ENCODE results near the gene ABHD16A. TPM values are rescaled to one million over a fixed set of nuclear protein-coding genes. Genes with fewer than 3 reads are reported as not detected.

Gene ABHD16A
- total and polyA plus RNA-seq, 2 donors (not counting 3 experiments of a cell fraction or from before 2014, with no cell fraction given) = 48.9 to 60.3 TPM

DNA sequence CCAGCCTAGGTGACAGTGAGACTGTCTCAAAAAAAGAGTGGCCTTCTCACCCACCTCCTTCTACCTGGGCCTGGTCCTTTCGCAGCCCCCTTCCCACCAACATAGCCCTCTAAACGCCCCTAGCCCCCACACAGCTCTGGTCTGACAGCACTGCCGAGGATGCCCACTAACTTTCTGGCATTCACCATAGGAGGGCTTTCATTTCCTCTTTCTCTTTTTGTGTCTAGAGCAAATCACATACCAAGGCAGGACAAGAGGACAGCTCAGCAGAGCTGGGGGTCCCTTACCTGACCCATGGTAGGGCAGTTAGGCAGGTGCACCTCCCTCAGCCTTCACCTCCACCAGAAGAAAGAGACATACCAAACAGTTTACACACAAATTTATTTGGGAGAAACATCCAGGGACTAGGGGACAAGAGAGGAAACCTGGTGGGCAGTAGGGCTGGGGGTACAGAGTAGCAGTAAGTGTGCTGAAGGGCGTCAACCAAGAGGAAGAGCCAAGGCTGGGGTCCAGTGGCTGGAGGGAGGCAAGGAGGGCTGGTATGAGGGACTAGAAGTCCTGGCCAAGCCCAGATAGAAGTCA, 26.7 kb downstream of the ABHD16A start:
- Histone ChIP-seq H3K4me1 (ENCODE audit: control insufficient read depth, extremely low read depth, insufficient read depth, low read length) (peaks cover 5% of the 10 kb centered on the region), H3K9me1 (replicated peaks; ENCODE audit: control insufficient read depth, extremely low read depth, insufficient read depth, low read length) (no peaks in the 10 kb centered on the region), H3K27me3 (ENCODE audit: control insufficient read depth in 2 of 2, insufficient read depth in 2 of 2, low read length in 2 of 2) (no peaks in the 10 kb centered on the region), H3K4me3 (replicated peaks in 1 of 3; ENCODE audit: insufficient read depth in 1 of 3, low read depth in 1 of 3, low read length in 3 of 3) (no peak overlapping the region), H3K27ac (ENCODE audit: insufficient read depth, low read depth, low read length) (no peak overlapping the region), H4K20me1 (replicated peaks; ENCODE audit: control insufficient read depth, extremely low read depth, insufficient read depth, low read length) (no peaks in the 10 kb centered on the region), H2AFZ (ENCODE audit: low read depth, low read length) (no peak overlapping the region), H3K9me3 (replicated peaks; ENCODE audit: control insufficient read depth, insufficient read depth, low read length) (no peaks in the 10 kb centered on the region), H3K9ac (replicated peaks; ENCODE audit: extremely low read depth, insufficient read depth, low read length) (no peak overlapping the region), H3K79me2 (ENCODE audit: control insufficient read depth, insufficient read depth, low read length) (no peaks in the 10 kb centered on the region), H3K4me2 (ENCODE audit: insufficient read depth, low read length) (no peak overlapping the region), H3K36me3 (ENCODE audit: control insufficient read depth in 2 of 2, extremely low read depth in 1 of 2, insufficient read depth in 2 of 2, low read length in 2 of 2) (peaks cover 5 to 16% of the 10 kb centered on the region in 2 experiments)
- ChIA-PET CTCF (no interaction called here), POLR2A (no interaction called here)
- no TSS peak for BruUV-seq (replicated peaks)
- DNase-seq (ENCODE audit: low read depth, low spot score) (no peak), FAIRE-seq (no peak)
- dilution Hi-C loops (cut with MboI; ENCODE audit: extremely low pct_ligation_motif_present, low sequenced_read_pairs) (no loop called here), intact Hi-C loops (cut with micrococcal nuclease) (no loop called here)
- no peak for TF ChIP-seq GATA2 (IDR thresholded peaks at IDR 0.05; ENCODE audit: insufficient read depth, insufficient read length, low read depth, low read length)
- TF ChIP-seq POLR2AphosphoS5 (IDR thresholded peaks at IDR 0.05; ENCODE audit: insufficient read depth, low read depth, low read length) = no peak
- TF ChIP-seq, protein P1, sequence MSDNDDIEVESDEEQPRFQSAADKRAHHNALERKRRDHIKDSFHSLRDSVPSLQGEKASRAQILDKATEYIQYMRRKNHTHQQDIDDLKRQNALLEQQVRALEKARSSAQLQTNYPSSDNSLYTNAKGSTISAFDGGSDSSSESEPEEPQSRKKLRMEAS (IDR thresholded peaks at IDR 0.05; ENCODE audit: insufficient read depth, insufficient read length) = no peak
- TF ChIP-seq JUN (IDR thresholded peaks at IDR 0.05; ENCODE audit: borderline replicate concordance, insufficient read depth, insufficient read length, low read depth) = no peak
- TF ChIP-seq EZH2 (IDR thresholded peaks at IDR 0.05; ENCODE audit: borderline replicate concordance, low read depth, low read length, severe bottlenecking) = no peak

DNA sequence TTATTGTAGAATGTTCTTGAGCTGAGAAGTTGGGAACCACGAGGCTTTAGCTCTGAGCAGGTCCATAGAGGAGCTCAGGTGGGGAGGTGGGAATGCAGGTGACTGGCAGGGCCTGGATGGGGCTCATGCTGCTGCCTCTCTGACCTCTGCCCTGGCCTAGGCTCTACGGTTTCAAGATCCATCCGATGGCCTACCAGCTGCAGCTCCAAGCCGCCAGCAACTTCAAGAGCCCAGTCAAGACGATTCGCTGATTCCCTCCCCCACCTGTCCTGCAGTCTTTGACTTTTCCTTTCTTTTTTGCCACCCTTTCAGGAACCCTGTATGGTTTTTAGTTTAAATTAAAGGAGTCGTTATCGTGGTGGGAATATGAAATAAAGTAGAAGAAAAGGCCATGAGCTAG, 33.4 kb downstream of the ABHD16A start, which contains the start of gene LY6G5B:
Gene LY6G5B (plus strand): TSS at position 301 of the 400 bp plus-strand sequence. CDS start 975 bp downstream, outside the sequence.
- Histone ChIP-seq H3K27me3 (ENCODE audit: control insufficient read depth in 2 of 2, insufficient read depth in 2 of 2, low read length in 2 of 2) (no peaks in the 10 kb centered on the region), H3K79me2 (ENCODE audit: control insufficient read depth, insufficient read depth, low read length) (peaks cover 26% of the 10 kb centered on the region), H3K4me1 (ENCODE audit: control insufficient read depth, extremely low read depth, insufficient read depth, low read length) (peaks cover 9% of the 10 kb centered on the region), H3K9ac (replicated peaks; ENCODE audit: extremely low read depth, insufficient read depth, low read length) (no peak within 1 kb of the TSS), H4K20me1 (replicated peaks; ENCODE audit: control insufficient read depth, extremely low read depth, insufficient read depth, low read length) (no peaks in the 10 kb centered on the region), H3K27ac (ENCODE audit: insufficient read depth, low read depth, low read length) (no peak within 1 kb of the TSS), H3K4me2 (ENCODE audit: insufficient read depth, low read length) (no peak within 1 kb of the TSS), H3K4me3 (replicated peaks in 1 of 3; ENCODE audit: insufficient read depth in 1 of 3, low read depth in 1 of 3, low read length in 3 of 3) (no peak within 1 kb of the TSS), H3K9me1 (replicated peaks; ENCODE audit: control insufficient read depth, extremely low read depth, insufficient read depth, low read length) (no peaks in the 10 kb centered on the region), H3K36me3 (ENCODE audit: control insufficient read depth in 2 of 2, extremely low read depth in 1 of 2, insufficient read depth in 2 of 2, low read length in 2 of 2) (peaks cover 29 to 47% of the 10 kb centered on the region in 2 experiments), H3K9me3 (replicated peaks; ENCODE audit: control insufficient read depth, insufficient read depth, low read length) (no peaks in the 10 kb centered on the region), H2AFZ (ENCODE audit: low read depth, low read length) (no peak within 1 kb of the TSS)
- dilution Hi-C loops (cut with MboI; ENCODE audit: extremely low pct_ligation_motif_present, low sequenced_read_pairs) (no loop called here), intact Hi-C loops (cut with micrococcal nuclease) (loop anchor here (5.0 to 10.0 kb wide), 2 partner anchors 163 to 525 kb away; partner anchors contain the start of genes GPSM3 and PBX2)
- no TSS peak for BruUV-seq (replicated peaks)
- CTCF ChIA-PET = interaction anchor here (0.6 to 1.9 kb wide), 2 partner anchors 67 to 160 kb away, joined by 3 to 8 read pairs; no protein-coding TSS in a partner anchor
- FAIRE-seq = no peak
- POLR2A ChIA-PET = no interaction called here
- DNase-seq (ENCODE audit: low read depth, low spot score) = no peak
- TF ChIP-seq JUN (IDR thresholded peaks at IDR 0.05; ENCODE audit: borderline replicate concordance, insufficient read depth, insufficient read length, low read depth) = no peak
- no peak for TF ChIP-seq GATA2 (IDR thresholded peaks at IDR 0.05; ENCODE audit: insufficient read depth, insufficient read length, low read depth, low read length)
- no peak for TF ChIP-seq FOS (IDR thresholded peaks at IDR 0.05; ENCODE audit: borderline replicate concordance, insufficient read depth, low read length)
- TF ChIP-seq, protein P2, sequence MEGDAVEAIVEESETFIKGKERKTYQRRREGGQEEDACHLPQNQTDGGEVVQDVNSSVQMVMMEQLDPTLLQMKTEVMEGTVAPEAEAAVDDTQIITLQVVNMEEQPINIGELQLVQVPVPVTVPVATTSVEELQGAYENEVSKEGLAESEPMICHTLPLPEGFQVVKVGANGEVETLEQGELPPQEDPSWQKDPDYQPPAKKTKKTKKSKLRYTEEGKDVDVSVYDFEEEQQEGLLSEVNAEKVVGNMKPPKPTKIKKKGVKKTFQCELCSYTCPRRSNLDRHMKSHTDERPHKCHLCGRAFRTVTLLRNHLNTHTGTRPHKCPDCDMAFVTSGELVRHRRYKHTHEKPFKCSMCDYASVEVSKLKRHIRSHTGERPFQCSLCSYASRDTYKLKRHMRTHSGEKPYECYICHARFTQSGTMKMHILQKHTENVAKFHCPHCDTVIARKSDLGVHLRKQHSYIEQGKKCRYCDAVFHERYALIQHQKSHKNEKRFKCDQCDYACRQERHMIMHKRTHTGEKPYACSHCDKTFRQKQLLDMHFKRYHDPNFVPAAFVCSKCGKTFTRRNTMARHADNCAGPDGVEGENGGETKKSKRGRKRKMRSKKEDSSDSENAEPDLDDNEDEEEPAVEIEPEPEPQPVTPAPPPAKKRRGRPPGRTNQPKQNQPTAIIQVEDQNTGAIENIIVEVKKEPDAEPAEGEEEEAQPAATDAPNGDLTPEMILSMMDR (IDR thresholded peaks at IDR 0.05; ENCODE audit: extremely low read depth in 1 of 2, insufficient read depth in 1 of 2, low read depth in 1 of 2, low read length in 2 of 2) = no peak
- TF ChIP-seq EZH2 (IDR thresholded peaks at IDR 0.05; ENCODE audit: borderline replicate concordance, low read depth, low read length, severe bottlenecking) = no peak
- TF ChIP-seq, protein P1 (IDR thresholded peaks at IDR 0.05; ENCODE audit: insufficient read depth, insufficient read length) = no peak
- no peak for TF ChIP-seq MYC (IDR thresholded peaks at IDR 0.05; ENCODE audit: low read depth, low read length)
- no peak for TF ChIP-seq POLR2AphosphoS5 (IDR thresholded peaks at IDR 0.05; ENCODE audit: insufficient read depth, low read depth, low read length)
- TF ChIP-seq POLR2A (IDR thresholded peaks at IDR 0.05; ENCODE audit: low read depth, low read length) = no peak
